ENCODE measurements around the gene AKT3. TPM values are rescaled to one million over a fixed set of nuclear protein-coding genes. Genes with fewer than 3 reads are reported as not detected.
A peak's percentile ranks its signal among the peaks of the same experiment; 100 is the strongest.
"Not testable (repeated sequence)": the region's sequence is repeated elsewhere in the genome, so short reads cannot be mapped to it uniquely, and the experiment has no call there.

The AKT3 gene
- total RNA-seq, 1 experiment from 2014 or later = 15.2 TPM

- no peak for DNase-seq (ENCODE audit: extremely low read depth, low read depth)
Measured at GRCh38 chr1:243791586-243792267, 58.3 kb downstream of the AKT3 start.

- DNase-seq (ENCODE audit: extremely low read depth, low read depth) = no peak
Measured at GRCh38 chr1:243790404-243790803, 59.6 kb downstream of the AKT3 start.

- no peak for DNase-seq (ENCODE audit: extremely low read depth, low read depth)
Measured at GRCh38 chr1:243786531-243786930, 63.5 kb downstream of the AKT3 start.

- no peak for DNase-seq (ENCODE audit: extremely low read depth, low read depth)
Measured at GRCh38 chr1:243784506-243784905, 65.5 kb downstream of the AKT3 start.

GRCh38 chr1:243783714-243784113 is 66.3 kb downstream of the AKT3 start:
- no peak for DNase-seq (ENCODE audit: extremely low read depth, low read depth)

- not testable (repeated sequence) for DNase-seq (ENCODE audit: extremely low read depth, low read depth)
Measured at GRCh38 chr1:243772361-243773050, 77.5 kb downstream of the AKT3 start.

GRCh38 chr1:243770860-243771259 is 79.2 kb downstream of the AKT3 start:
- DNase-seq (ENCODE audit: extremely low read depth, low read depth) = no peak

GRCh38 chr1:243765676-243766075 is 84.4 kb downstream of the AKT3 start:
- DNase-seq (ENCODE audit: extremely low read depth, low read depth) = no peak

GRCh38 chr1:243763806-243764205 is 86.2 kb downstream of the AKT3 start:
- no peak for DNase-seq (ENCODE audit: extremely low read depth, low read depth)

- no peak for DNase-seq (ENCODE audit: extremely low read depth, low read depth)
Measured at GRCh38 chr1:243758647-243759046, 91.4 kb downstream of the AKT3 start.

- no peak for DNase-seq (ENCODE audit: extremely low read depth, low read depth)
Measured at GRCh38 chr1:243756529-243756928, 93.5 kb downstream of the AKT3 start.

- DNase-seq (ENCODE audit: extremely low read depth, low read depth) = no peak
Measured at GRCh38 chr1:243754348-243754747, 95.7 kb downstream of the AKT3 start.

- DNase-seq (ENCODE audit: extremely low read depth, low read depth) = no peak
Measured at GRCh38 chr1:243751506-243751905, 98.5 kb downstream of the AKT3 start.

- DNase-seq (ENCODE audit: extremely low read depth, low read depth) = peak; percentile 78
Measured at GRCh38 chr1:243748706-243749283, 101.2 kb downstream of the AKT3 start.

- no peak for DNase-seq (ENCODE audit: extremely low read depth, low read depth)
Measured at GRCh38 chr1:243748227-243748626, 101.8 kb downstream of the AKT3 start.

GRCh38 chr1:243746751-243747150 is 103.3 kb downstream of the AKT3 start:
- no peak for DNase-seq (ENCODE audit: extremely low read depth, low read depth)

GRCh38 chr1:243745356-243745755 is 104.7 kb downstream of the AKT3 start:
- DNase-seq (ENCODE audit: extremely low read depth, low read depth) = no peak

- DNase-seq (ENCODE audit: extremely low read depth, low read depth) = no peak
Measured at GRCh38 chr1:243742819-243743218, 107.2 kb downstream of the AKT3 start.

GRCh38 chr1:243740255-243740999 is 109.6 kb downstream of the AKT3 start:
- no peak for DNase-seq (ENCODE audit: extremely low read depth, low read depth)

- DNase-seq (ENCODE audit: extremely low read depth, low read depth) = no peak
Measured at GRCh38 chr1:243739335-243740003, 110.6 kb downstream of the AKT3 start.

GRCh38 chr1:243738020-243738419 is 112.0 kb downstream of the AKT3 start:
- DNase-seq (ENCODE audit: extremely low read depth, low read depth) = no peak
